SH-SY5Y (cell line): ENCODE results near the gene KLK3.

Experiments used
- GATA2 ChIP-seq: IDR thresholded peaks from 2 replicates; pipeline ENCODE4 v1.6.1; 2011; ENCODE audit warnings: mild to moderate bottlenecking, low read depth, low read length
- GATA3 ChIP-seq: IDR thresholded peaks from 2 replicates; pipeline ENCODE4 v1.6.1; 2011; ENCODE audit warnings: low read depth, mild to moderate bottlenecking, low read length, moderate library complexity

GRCh38 chr19:50880241-50880640 lies 25.5 kb downstream of the KLK3 start:
- TF ChIP-seq GATA2 (no peak), GATA3 (no peak)
